Stimulated activated CD4-positive, alpha-beta T cell treated with anti-CD3 and anti-CD28 coated beads, TNF-alpha, amount 100 ng/mL, for 48 hours (primary cell): ENCODE results near the gene ZACN.
"Not testable (repeated sequence)": the region's sequence is repeated elsewhere in the genome, so short reads cannot be mapped to it uniquely, and the experiment has no call there.

ENCODE experiments used
- DNase-seq, 3 donors: peaks; one replicate each; pipeline ENCODE4 v3.0.0-alpha.2; 2020; ENCODE audit warnings: low read depth in 3 of 3

The ZACN gene

DNA sequence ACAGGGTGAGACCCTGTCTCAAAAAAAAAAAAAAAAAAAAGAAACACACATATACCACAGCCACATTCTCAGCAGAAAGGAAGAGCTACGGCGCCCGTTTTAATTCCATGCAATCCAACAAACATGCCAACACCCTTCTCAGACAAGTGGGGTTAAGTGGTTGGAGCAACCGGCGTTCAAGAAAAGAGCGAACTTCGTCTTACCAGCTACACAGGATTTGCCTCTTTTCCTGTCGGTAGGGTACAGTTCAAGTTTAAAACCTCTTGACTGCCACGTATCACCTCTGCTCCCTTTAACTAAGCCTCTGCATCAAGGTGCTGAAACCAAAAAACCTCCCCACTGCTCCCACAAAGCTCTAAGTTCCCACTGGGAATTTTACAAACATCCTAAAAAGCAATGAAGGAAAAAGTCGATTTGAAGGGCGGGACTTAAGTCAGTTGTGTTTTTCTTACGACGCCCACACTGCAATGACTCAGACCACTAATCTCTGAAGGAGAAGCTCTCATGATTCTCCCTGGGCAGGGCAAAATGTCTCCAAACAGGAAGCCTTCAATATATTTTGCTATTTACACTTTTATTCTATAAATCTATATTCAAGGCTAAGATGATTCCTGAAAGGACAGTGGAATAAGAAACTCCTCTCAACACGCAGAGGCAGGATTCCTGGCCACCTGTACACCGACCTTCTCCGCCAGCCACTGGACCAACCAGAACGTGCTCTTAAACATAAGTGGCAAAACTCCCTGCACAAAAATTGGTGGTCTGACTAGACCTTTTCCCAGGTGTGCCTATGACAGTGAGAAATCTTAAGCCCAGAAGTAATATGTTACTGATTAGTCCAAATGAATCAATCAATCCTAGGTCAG, 25.5 kb upstream of the ZACN start:
- DNase-seq, result no peak

GRCh38 chr17:76054112-76054476, 24.9 kb upstream of the ZACN start:
- no peak for DNase-seq

- DNase-seq, result no peak
These were observed 22.1 kb upstream of the ZACN start for GRCh38 chr17:76056882-76057281.

DNA sequence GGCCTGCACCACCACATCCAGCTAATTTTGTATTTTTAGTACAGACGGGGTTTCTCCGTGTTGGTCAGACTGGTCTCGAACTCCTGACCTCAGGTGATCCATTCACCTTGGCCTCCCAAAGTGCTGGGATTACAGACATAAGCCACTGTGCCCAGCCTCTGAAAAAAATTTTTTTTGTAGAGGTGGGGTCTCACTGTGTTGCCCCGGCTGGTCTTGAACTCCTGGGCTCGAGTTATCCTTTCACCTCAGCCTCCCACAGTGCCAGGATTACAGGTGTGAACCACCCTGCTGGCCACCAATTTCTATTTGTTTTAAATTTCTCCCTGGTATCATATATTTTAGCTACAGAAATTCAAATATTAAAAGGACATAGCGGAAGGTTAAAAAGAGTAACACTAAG, 20.7 kb upstream of the ZACN start:
- not testable (repeated sequence) for DNase-seq

DNA sequence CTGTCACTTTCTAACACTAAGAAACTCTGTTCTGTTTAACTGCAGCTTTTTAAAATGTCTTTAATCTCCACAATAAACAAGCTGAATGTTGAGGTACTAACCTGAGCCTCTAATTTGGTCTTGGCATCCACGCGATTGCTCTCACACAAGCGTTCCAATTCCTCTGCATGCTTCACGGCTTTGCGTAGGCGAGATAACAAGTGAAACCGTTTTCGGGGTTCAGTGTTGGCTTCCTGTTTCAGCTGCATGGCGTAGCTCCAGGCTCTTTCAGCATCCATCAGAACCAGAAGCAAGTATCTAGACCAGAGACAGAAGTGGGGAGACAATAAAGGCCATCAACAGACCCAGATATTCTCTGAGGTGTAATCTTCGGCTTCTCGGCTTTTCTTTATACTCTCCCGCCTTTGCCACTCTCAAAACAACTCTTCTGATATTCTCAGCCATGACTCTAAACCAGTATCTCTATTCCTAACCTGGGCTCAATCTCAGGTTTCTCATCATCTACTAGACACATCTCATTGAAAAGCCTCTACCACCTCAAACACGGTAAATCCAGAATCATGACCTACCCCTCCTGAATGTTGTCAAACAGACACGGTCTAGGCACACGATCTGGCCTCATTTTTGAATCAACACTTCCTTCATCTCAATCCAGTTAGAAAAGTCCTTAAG, 15.0 kb upstream of the ZACN start:
- peak in 2 of 3 donors; percentile 44 to 50 for DNase-seq

DNA sequence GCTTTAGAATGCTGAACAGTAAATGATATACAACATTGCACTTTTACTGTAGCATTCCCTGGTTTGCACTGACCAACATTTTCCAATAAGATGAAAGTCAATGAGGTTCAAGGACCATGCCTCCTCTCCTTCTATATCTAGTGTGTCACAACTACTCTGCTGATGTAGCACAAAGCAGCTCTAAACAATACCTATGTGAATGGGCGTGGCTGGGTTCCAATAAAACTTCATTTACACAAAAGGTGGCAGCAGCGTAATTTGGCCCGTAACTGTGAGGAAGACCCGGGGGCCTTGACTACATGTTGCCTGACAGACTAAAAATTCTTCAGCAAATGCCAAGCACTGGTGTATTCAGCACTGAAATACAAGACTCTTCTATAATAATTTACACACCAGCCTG, 13.2 kb upstream of the ZACN start:
- no peak for DNase-seq

GRCh38 chr17:76071531-76072147, 7.3 kb upstream of the ZACN start:
- no peak for DNase-seq

DNA sequence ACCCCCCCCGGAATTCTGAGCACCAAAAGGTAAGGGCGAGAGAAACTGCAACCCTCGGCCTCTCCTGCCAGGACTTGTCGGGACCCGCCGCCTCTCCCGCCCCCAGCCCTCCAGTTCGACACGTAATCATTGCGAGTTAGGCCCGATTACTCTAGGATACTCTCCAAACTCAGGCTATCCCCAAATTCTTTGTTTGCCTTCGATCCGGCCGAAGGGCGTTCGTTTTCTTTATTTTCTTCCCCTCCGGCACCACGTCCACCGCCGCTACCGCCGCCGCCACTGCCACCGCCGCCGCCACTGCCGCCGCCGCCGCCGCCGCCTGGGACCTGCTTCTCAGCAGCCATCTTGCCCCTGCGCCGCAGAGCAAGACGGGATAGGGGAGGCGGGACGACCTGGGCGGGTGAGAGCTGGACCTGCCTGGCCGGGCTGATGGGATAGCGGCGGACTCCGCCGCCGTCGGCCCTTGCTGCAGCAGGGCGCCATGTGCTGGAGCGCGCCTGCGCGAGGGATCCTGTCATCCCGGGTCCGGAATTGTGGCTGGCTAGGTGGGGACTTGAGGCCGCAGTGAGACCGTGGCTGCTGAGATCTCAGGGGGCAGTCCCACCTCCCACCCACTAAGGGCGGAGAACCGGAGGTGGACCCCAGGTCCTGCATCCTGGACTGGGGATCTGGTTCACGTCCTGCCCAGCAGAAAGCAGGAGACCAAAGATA, 6.7 kb upstream of the ZACN start, which contains the start of gene SRP68:
Gene SRP68, minus strand, starts transcription at position 370 of the 711 bp plus-strand sequence. Its CDS starts 26 bp downstream, at position 344.
- peak; percentile 68 to 82 (median 70) for DNase-seq

- no peak for DNase-seq
These were observed 4.3 kb upstream of the ZACN start, which contains the start of gene GALR2 for GRCh38 chr17:76074390-76075363. Gene GALR2, plus strand, starts transcription at chr17:76074781. Its CDS starts 103 bp downstream, at chr17:76074884.

DNA sequence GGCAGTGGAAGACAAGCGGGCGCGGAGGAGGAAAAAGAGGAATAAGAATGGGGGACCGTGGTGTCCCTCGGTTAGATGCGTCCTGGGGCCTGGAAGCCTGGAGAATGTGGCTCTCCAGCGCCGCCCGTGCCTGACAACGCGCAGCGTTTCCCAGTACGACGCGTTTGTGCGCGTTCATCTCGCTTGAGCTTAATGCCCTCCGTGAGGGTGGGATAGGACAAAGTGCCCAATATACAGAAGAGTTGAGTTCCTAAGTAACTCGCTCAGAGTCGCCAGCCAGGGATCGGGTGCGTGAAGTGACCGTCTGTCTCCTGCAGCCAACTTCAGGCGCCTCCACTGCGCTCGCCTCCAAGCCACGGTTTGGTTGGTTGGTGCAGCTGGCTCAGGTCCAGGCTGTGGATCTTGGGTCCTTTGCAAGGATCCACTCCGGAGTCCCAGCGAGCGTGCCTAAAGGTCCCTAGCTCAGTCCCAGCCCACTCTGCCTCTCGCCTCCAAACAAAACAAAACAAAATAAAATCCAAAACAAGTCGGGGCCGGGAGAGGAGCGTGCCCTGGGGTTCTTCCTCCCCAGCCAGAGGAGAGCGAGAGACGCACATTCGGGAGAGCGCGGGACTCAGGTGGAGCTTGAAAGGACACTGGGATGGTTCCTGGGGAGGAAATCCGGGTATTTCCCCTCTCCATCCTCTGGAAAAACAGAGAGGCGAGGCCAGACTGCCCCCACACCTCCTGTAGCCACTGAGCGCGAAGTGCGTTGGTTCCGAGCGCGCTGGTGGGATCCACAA, 3.4 kb upstream of the ZACN start:
- no peak for DNase-seq

DNA sequence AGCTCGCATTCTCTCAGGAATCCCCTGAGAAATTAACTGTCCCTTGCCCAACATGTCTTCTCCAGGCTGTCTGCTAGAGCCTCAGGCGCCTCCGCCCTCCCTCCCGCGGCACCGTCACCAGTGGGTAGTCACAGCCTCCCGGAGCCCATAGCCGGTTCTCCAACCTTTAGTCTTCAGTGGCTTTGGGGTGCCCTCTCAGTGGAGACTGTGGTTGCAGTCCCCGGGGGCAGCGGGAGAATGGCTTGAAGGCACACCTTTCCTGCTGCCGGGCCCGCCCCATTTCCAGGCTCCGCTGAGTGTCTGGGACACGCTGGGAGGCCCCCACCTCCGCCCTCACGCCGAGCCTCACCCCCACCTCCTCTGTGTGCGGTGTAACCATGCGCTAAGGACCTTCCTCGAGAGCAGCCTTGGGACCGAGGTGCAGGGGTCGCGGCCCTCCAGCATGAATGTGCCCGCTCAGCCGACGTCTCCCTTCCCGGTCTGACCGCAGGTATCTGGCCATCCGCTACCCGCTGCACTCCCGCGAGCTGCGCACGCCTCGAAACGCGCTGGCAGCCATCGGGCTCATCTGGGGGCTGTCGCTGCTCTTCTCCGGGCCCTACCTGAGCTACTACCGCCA, 2.7 kb upstream of the ZACN start:
- no peak for DNase-seq

DNA sequence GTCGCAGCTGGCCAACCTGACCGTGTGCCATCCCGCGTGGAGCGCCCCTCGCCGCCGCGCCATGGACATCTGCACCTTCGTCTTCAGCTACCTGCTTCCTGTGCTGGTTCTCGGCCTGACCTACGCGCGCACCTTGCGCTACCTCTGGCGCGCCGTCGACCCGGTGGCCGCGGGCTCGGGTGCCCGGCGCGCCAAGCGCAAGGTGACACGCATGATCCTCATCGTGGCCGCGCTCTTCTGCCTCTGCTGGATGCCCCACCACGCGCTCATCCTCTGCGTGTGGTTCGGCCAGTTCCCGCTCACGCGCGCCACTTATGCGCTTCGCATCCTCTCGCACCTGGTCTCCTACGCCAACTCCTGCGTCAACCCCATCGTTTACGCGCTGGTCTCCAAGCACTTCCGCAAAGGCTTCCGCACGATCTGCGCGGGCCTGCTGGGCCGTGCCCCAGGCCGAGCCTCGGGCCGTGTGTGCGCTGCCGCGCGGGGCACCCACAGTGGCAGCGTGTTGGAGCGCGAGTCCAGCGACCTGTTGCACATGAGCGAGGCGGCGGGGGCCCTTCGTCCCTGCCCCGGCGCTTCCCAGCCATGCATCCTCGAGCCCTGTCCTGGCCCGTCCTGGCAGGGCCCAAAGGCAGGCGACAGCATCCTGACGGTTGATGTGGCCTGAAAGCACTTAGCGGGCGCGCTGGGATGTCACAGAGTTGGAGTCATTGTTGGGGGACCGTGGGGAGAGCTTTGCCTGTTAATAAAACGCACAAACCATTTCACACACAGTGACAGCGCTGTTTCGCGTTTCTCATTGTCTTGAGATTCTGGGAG, 2.0 kb upstream of the ZACN start:
- DNase-seq, result no peak

DNA sequence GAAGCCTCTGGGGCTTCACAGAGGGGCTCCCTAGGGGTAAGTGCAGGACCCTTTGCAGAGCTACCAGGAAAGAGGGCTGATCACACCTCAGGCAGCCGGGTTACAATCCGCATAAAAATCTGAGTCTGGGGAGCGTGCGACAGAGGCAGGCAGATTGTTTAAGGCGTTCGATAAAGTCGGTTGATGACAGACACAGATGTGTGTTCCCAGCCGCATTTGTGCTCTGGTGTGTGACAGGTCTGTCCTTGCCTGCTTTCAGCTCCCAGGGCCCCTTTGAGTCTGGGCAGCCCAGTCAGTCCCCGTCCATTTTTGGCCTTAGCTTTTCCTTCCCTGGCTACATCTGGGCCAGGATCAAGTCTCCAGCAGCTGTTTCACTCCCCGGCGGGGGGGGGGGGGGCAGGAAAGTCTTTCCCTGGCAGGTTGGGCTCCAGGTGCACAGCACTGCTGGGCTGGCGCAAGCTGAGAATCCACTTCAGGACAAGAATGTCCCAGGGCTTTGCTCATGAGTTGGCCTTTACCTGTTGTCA, 1.3 kb upstream of the ZACN start:
- no peak for DNase-seq

DNA sequence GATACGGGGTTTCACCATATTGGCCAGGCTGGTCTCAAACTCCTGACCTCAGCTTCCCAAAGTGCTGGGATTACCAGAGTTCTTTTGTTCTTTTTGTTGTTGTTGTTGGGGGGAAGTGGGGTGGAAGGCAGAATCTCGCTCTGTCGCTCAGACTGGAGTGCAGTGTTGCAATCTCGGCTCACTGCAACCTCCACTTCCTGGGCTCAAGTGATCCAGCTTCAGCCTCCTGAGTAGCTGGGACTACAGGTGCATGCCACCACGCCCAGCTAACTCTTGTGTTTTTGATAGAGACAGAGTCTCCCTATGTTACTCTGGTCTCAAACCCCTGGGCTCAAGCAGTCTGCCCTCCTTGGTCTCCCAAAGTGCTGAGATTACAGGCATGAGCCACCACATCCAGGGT, 612 bp upstream of the ZACN start:
- DNase-seq, result not testable (repeated sequence)

DNA sequence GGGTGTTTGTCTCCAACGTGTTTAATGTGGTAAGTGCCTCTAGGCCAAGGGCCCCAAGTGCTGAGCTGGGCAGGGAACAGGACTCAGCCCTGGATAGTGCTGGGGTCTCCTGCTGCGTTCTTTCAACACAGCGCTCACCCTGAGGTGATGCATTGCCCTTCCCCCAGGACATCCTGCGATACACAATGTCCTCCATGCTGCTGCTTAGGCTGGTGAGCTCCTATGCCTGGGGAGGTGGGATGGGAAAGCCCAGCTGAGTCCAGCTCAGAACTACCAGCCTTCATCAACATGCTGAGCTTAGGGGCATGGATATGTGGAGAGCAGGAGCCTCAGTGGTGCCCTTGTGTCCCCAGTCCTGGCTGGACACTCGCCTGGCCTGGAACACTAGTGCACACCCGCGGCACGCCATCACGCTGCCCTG, 563 bp downstream of the ZACN start:
- no peak for DNase-seq

DNA sequence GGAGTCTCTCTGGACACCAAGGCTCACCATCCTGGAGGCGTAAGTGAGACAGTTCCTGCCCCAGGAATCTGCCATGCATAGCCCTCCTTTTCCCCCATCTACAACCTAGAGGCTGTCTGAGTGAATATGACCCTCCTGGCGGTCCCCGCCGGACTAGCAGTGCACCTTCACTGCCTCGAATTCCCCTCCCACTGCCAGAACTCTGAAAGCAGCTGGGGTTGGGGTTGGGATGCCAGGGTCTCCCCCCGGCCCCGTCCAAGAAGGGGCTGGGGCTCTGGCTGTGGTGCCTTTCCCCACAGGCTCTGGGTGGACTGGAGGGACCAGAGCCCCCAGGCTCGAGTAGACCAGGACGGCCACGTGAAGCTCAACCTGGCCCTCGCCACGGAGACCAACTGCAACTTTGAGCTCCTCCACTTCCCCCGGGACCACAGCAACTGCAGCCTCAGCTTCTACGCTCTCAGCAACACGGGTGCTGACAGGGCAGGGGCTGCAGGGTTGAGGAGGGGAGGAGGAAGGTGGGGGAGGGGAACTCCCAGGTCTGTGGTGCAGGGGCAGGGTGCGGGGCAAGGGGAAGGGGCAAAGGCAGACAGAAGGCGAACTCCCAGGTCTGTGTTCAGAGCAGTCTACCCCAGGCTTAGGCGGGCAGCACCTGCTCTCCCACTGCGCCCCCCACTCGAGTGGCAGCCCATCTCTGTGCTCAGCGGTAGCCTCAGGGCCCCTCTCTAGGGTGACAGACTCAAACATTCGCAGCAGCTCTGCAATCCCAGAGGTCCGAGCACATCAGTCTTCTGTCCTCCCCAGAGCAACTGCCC, 1.2 kb downstream of the ZACN start:
- no peak for DNase-seq

- DNase-seq, result no peak
These were observed 1.8 kb downstream of the ZACN start for GRCh38 chr17:76080768-76081287.
